Measurements from ENCODE around the gene DNMBP. TPM values are rescaled to one million over a fixed set of nuclear protein-coding genes. Genes with fewer than 3 reads are reported as not detected.

The DNMBP gene
- 10 to 100 TPM; 15.5 to 27.9 TPM for total RNA-seq

GRCh38 chr10:100009793-100010676, at the start of gene DNMBP:
DNMBP (minus strand) TSS chr10:100009947; CDS start chr10:99972124, 37,823 bp downstream.
- H3K4me3 ChIP-seq: peak within 1 kb of the TSS; percentile 66 to 69
- no peaks in the 10 kb centered on the region for H3K27me3 ChIP-seq (replicated peaks; ENCODE audit: insufficient read depth)
- no peaks in the 10 kb centered on the region for H3K4me1 ChIP-seq (replicated peaks)
- no peaks in the 10 kb centered on the region for H3K9me3 ChIP-seq
- no peaks in the 10 kb centered on the region for H3K36me3 ChIP-seq
- intact Hi-C loops (cut with DNase I): loop anchor here (5.0 kb wide), 1 partner anchor 37 kb away; no protein-coding TSS in a partner anchor
- 1% methylated on average over 54 of the region's 86 CpGs for WGBS
- no peak for TF ChIP-seq POLR2AphosphoS5 (IDR thresholded peaks at IDR 0.05)
- peak; percentile 54 to 77 (median 58) for TF ChIP-seq CTCF (IDR thresholded peaks at IDR 0.05)
- DNase-seq (ENCODE audit: low spot score): peak; percentile 70
- peak within 1 kb of the TSS; percentile 72 to 75 for H3K27ac ChIP-seq

DNA sequence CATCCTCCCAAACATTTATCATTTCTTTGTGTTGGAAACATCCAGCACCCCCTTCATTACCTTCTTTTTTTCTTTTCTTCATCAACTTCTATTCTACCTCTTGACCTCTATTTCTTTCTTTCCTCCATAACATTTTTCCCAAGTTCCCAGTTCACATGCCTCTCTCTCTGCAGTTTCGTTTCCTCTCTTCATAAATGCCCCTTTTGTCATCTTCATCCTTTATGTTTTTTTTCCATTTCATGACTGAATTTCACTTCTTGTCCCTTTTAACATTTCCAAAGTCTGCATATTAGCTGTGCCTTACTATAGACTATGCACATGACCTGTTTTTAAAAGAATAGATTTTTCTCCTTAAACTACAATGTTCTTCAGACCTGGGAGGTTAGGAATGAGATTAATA, 48.2 kb upstream of the DNMBP start:
- intact Hi-C loops (cut with DNase I): no loop called here
- WGBS: 54% methylated on average over 1 of the region's 1 CpG
- H3K27ac ChIP-seq: no peak overlapping the region
- no peak for TF ChIP-seq CTCF (IDR thresholded peaks at IDR 0.05)
- no peak for TF ChIP-seq POLR2A (IDR thresholded peaks at IDR 0.05)
- TF ChIP-seq POLR2AphosphoS5 (IDR thresholded peaks at IDR 0.05): no peak
- no peaks in the 10 kb centered on the region for H3K36me3 ChIP-seq
- no peaks in the 10 kb centered on the region for H3K4me1 ChIP-seq (replicated peaks)
- H3K9me3 ChIP-seq: no peaks in the 10 kb centered on the region
- H3K4me3 ChIP-seq: no peak overlapping the region
- DNase-seq (ENCODE audit: low spot score): no peak
- H3K27me3 ChIP-seq (replicated peaks; ENCODE audit: insufficient read depth): no peaks in the 10 kb centered on the region

DNA sequence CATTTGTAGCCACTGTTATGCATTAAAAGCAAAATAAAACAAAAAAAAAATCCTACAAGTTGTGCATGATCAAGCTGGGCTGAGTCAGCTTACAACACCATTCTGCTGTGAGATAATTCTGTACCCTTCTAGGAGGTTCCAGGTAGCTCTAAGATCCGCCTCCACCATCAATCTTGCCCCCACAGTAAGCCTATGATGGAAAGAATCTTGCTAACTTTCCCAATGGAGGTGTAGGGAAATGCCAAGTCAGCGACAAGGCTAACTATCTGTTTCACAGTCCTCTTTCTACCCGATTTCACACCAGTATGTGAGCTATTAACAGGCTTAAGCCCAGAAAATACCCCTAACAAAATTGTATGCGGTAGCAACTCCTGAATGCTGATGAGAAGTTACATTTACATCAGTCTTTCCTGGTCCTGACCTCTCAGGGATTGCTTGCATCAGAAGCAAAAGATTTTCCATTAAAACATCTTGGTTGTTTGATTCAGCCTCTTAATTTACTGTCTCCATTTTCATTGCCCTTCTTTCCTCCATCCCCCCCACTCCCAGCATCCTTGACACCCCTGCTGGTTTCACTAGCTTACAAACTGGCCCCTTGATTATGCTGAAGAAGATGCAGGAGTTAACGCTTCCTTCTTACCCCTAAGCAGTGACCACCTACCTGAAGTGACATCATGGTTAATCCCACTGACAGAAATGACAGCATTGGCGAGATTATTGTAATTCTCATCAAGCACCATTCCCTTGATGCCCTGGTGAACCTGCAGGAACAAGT, 44.1 kb upstream of the DNMBP start:
- DNase-seq (ENCODE audit: low spot score): no peak
- no peaks in the 10 kb centered on the region for H3K27me3 ChIP-seq (replicated peaks; ENCODE audit: insufficient read depth)

GRCh38 chr10:100046021-100046486, 36.3 kb upstream of the DNMBP start:
- DNase-seq (ENCODE audit: low spot score): peak; percentile 75
- Histone ChIP-seq H3K4me3 (no peak overlapping the region), H3K27ac (no peak overlapping the region), H3K4me1 (replicated peaks) (no peaks in the 10 kb centered on the region), H3K9me3 (no peaks in the 10 kb centered on the region), H3K36me3 (no peaks in the 10 kb centered on the region), H3K27me3 (replicated peaks; ENCODE audit: insufficient read depth) (no peaks in the 10 kb centered on the region)
- intact Hi-C loops (cut with DNase I): loop anchor here (5.0 to 10.0 kb wide), 3 partner anchors 34 to 199 kb away; no protein-coding TSS in a partner anchor
- TF ChIP-seq POLR2AphosphoS5 (IDR thresholded peaks at IDR 0.05) (peak; percentile 46), CTCF (IDR thresholded peaks at IDR 0.05) (peak; percentile 83 to 97 (median 92)), POLR2A (IDR thresholded peaks at IDR 0.05) (no peak)
- 18% methylated on average over 7 of the region's 7 CpGs for WGBS

More for the DNA sequence above, 44.1 kb upstream of the DNMBP start:
- TF ChIP-seq POLR2AphosphoS5 (IDR thresholded peaks at IDR 0.05): no peak
- TF ChIP-seq POLR2A (IDR thresholded peaks at IDR 0.05): no peak
- TF ChIP-seq CTCF (IDR thresholded peaks at IDR 0.05): no peak
- no peaks in the 10 kb centered on the region for H3K36me3 ChIP-seq
- intact Hi-C loops (cut with DNase I): no loop called here
- H3K4me3 ChIP-seq: no peak overlapping the region
- no peak overlapping the region for H3K27ac ChIP-seq
- no peaks in the 10 kb centered on the region for H3K4me1 ChIP-seq (replicated peaks)
- WGBS: 53% methylated on average over 6 of the region's 6 CpGs
- no peaks in the 10 kb centered on the region for H3K9me3 ChIP-seq
